ENCODE measurements around the gene ARID1B.

ARID1B gene

GRCh38 chr6:156925026-156925425, 147.8 kb downstream of the ARID1B start:
- peaks cover 13% of the 10 kb centered on the region for H3K36me3 Mint-ChIP-seq
- DNase-seq (ENCODE audit: low spot score in 2 of 2) (no peak), ATAC-seq (ENCODE audit: low read depth) (no peak)
- no peak overlapping the region for H3K27ac Mint-ChIP-seq
- no peaks in the 10 kb centered on the region for H3K27me3 Mint-ChIP-seq
- H3K9me3 Mint-ChIP-seq: no peaks in the 10 kb centered on the region
- H3K4me1 Mint-ChIP-seq: peaks cover 35% of the 10 kb centered on the region
- no peak overlapping the region for H3K4me3 Mint-ChIP-seq

- Mint-ChIP-seq H3K27me3 (no peaks in the 10 kb centered on the region), H3K4me1 (peaks cover 38% of the 10 kb centered on the region), H3K9me3 (peaks cover 1% of the 10 kb centered on the region), H3K4me3 (no peak overlapping the region), H3K27ac (peak overlapping the region; percentile 72), H3K36me3 (peaks cover 17% of the 10 kb centered on the region)
- DNase-seq (ENCODE audit: low spot score in 2 of 2) (no peak), ATAC-seq (ENCODE audit: low read depth) (no peak)
Observed at GRCh38 chr6:156925718-156926607, 148.8 kb downstream of the ARID1B start.

GRCh38 chr6:156928126-156928525, 150.9 kb downstream of the ARID1B start:
- peak overlapping the region; percentile 33 for H3K27ac Mint-ChIP-seq
- no peak overlapping the region for H3K4me3 Mint-ChIP-seq
- H3K4me1 Mint-ChIP-seq: peaks cover 36% of the 10 kb centered on the region

GRCh38 chr6:156928972-156929371, 151.8 kb downstream of the ARID1B start:
- H3K27ac Mint-ChIP-seq: no peak overlapping the region
- H3K27me3 Mint-ChIP-seq: no peaks in the 10 kb centered on the region
- no peak for DNase-seq (ENCODE audit: low spot score in 2 of 2)
- H3K9me3 Mint-ChIP-seq: peaks cover 1% of the 10 kb centered on the region
- peaks cover 36% of the 10 kb centered on the region for H3K4me1 Mint-ChIP-seq
- no peak for ATAC-seq (ENCODE audit: low read depth)
- H3K36me3 Mint-ChIP-seq: peaks cover 15% of the 10 kb centered on the region
- H3K4me3 Mint-ChIP-seq: no peak overlapping the region

More at GRCh38 chr6:156928126-156928525, 150.9 kb downstream of the ARID1B start:
- H3K27me3 Mint-ChIP-seq: no peaks in the 10 kb centered on the region
- peaks cover 15% of the 10 kb centered on the region for H3K36me3 Mint-ChIP-seq
- no peak for DNase-seq (ENCODE audit: low spot score in 2 of 2)
- ATAC-seq (ENCODE audit: low read depth): peak; percentile 64
- H3K9me3 Mint-ChIP-seq: peaks cover 1% of the 10 kb centered on the region

GRCh38 chr6:156931283-156931682, 154.1 kb downstream of the ARID1B start:
- no peak overlapping the region for H3K27ac Mint-ChIP-seq
- H3K36me3 Mint-ChIP-seq: peaks cover 26% of the 10 kb centered on the region
- no peaks in the 10 kb centered on the region for H3K27me3 Mint-ChIP-seq
- no peak overlapping the region for H3K4me3 Mint-ChIP-seq
- H3K9me3 Mint-ChIP-seq: peaks cover 1% of the 10 kb centered on the region
- H3K4me1 Mint-ChIP-seq: peaks cover 28% of the 10 kb centered on the region
- DNase-seq (ENCODE audit: low spot score in 2 of 2): no peak
- ATAC-seq (ENCODE audit: low read depth): no peak

- peak; percentile 44 for ATAC-seq (ENCODE audit: low read depth)
- H3K27me3 Mint-ChIP-seq: no peaks in the 10 kb centered on the region
- peaks cover 25% of the 10 kb centered on the region for H3K4me1 Mint-ChIP-seq
- H3K36me3 Mint-ChIP-seq: peaks cover 21% of the 10 kb centered on the region
- peaks cover 1% of the 10 kb centered on the region for H3K9me3 Mint-ChIP-seq
- no peak for DNase-seq (ENCODE audit: low spot score in 2 of 2)
- H3K27ac Mint-ChIP-seq: peak overlapping the region; percentile 70
- no peak overlapping the region for H3K4me3 Mint-ChIP-seq
Observed at GRCh38 chr6:156933201-156934068, 156.3 kb downstream of the ARID1B start.

GRCh38 chr6:156934069-156934460, 156.9 kb downstream of the ARID1B start:
- DNase-seq (ENCODE audit: low spot score in 2 of 2) (no peak), ATAC-seq (ENCODE audit: low read depth) (no peak)
- Mint-ChIP-seq H3K27me3 (no peaks in the 10 kb centered on the region), H3K4me3 (no peak overlapping the region), H3K27ac (no peak overlapping the region), H3K4me1 (peaks cover 31% of the 10 kb centered on the region), H3K9me3 (peaks cover 1% of the 10 kb centered on the region), H3K36me3 (peaks cover 21% of the 10 kb centered on the region)

GRCh38 chr6:156935000-156935399, 157.8 kb downstream of the ARID1B start:
- DNase-seq (ENCODE audit: low spot score in 2 of 2) (no peak), ATAC-seq (ENCODE audit: low read depth) (no peak)
- peaks cover 31% of the 10 kb centered on the region for H3K4me1 Mint-ChIP-seq
- H3K36me3 Mint-ChIP-seq: peaks cover 17% of the 10 kb centered on the region
- peaks cover 1% of the 10 kb centered on the region for H3K9me3 Mint-ChIP-seq
- H3K27ac Mint-ChIP-seq: no peak overlapping the region
- H3K27me3 Mint-ChIP-seq: no peaks in the 10 kb centered on the region
- no peak overlapping the region for H3K4me3 Mint-ChIP-seq

- Mint-ChIP-seq H3K36me3 (peaks cover 15% of the 10 kb centered on the region), H3K9me3 (no peaks in the 10 kb centered on the region), H3K4me3 (no peak overlapping the region), H3K27me3 (no peaks in the 10 kb centered on the region), H3K4me1 (peaks cover 35% of the 10 kb centered on the region), H3K27ac (no peak overlapping the region)
- DNase-seq (ENCODE audit: low spot score in 2 of 2) (no peak), ATAC-seq (ENCODE audit: low read depth) (no peak)
Observed at GRCh38 chr6:156938143-156938542, 161.0 kb downstream of the ARID1B start.

GRCh38 chr6:156940221-156940620, 163.0 kb downstream of the ARID1B start:
- H3K9me3 Mint-ChIP-seq: no peaks in the 10 kb centered on the region
- DNase-seq (ENCODE audit: low spot score in 2 of 2) (no peak), ATAC-seq (ENCODE audit: low read depth) (no peak)
- H3K27me3 Mint-ChIP-seq: no peaks in the 10 kb centered on the region
- H3K4me3 Mint-ChIP-seq: no peak overlapping the region
- H3K4me1 Mint-ChIP-seq: peaks cover 37% of the 10 kb centered on the region
- peaks cover 13% of the 10 kb centered on the region for H3K36me3 Mint-ChIP-seq
- H3K27ac Mint-ChIP-seq: peak overlapping the region; percentile 33

GRCh38 chr6:156942266-156942665, 165.1 kb downstream of the ARID1B start:
- Mint-ChIP-seq H3K27me3 (no peaks in the 10 kb centered on the region), H3K9me3 (no peaks in the 10 kb centered on the region), H3K4me3 (no peak overlapping the region), H3K27ac (no peak overlapping the region), H3K36me3 (peaks cover 6% of the 10 kb centered on the region), H3K4me1 (peaks cover 44% of the 10 kb centered on the region)
- DNase-seq (ENCODE audit: low spot score in 2 of 2) (no peak), ATAC-seq (ENCODE audit: low read depth) (no peak)

GRCh38 chr6:156943166-156943565, 166.0 kb downstream of the ARID1B start:
- H3K27ac Mint-ChIP-seq: peak overlapping the region; percentile 39
- H3K9me3 Mint-ChIP-seq: no peaks in the 10 kb centered on the region
- ATAC-seq (ENCODE audit: low read depth): no peak

GRCh38 chr6:156943816-156944215, 166.6 kb downstream of the ARID1B start:
- Mint-ChIP-seq H3K27ac (peak overlapping the region; percentile 11), H3K4me1 (peaks cover 34% of the 10 kb centered on the region), H3K9me3 (no peaks in the 10 kb centered on the region), H3K27me3 (no peaks in the 10 kb centered on the region), H3K36me3 (peaks cover 6% of the 10 kb centered on the region), H3K4me3 (no peak overlapping the region)
- ATAC-seq (ENCODE audit: low read depth): no peak
- DNase-seq (ENCODE audit: low spot score in 2 of 2): no peak

More at GRCh38 chr6:156943166-156943565, 166.0 kb downstream of the ARID1B start:
- Mint-ChIP-seq H3K4me1 (peaks cover 39% of the 10 kb centered on the region), H3K4me3 (no peak overlapping the region), H3K36me3 (peaks cover 6% of the 10 kb centered on the region), H3K27me3 (no peaks in the 10 kb centered on the region)
- no peak for DNase-seq (ENCODE audit: low spot score in 2 of 2)

GRCh38 chr6:156944412-156944811, 167.2 kb downstream of the ARID1B start:
- DNase-seq (ENCODE audit: low spot score in 2 of 2): no peak
- Mint-ChIP-seq H3K4me1 (peaks cover 37% of the 10 kb centered on the region), H3K27me3 (no peaks in the 10 kb centered on the region), H3K4me3 (no peak overlapping the region), H3K36me3 (peaks cover 6% of the 10 kb centered on the region), H3K27ac (peak overlapping the region; percentile 11), H3K9me3 (no peaks in the 10 kb centered on the region)
- no peak for ATAC-seq (ENCODE audit: low read depth)
